Activated naive CD4-positive, alpha-beta T cell treated with anti-CD3 and anti-CD28 coated beads for 36 hours (primary cell): ENCODE measurements around the gene PAX9. TPM values are rescaled to one million over a fixed set of nuclear protein-coding genes. Genes with fewer than 3 reads are reported as not detected.

ENCODE experiments used
- CTCF ChIA-PET: fragments of 350-600 bp; sonication (Branson Sonifier 250); formaldehyde crosslinking; loops from one replicate; lab custom pipeline; 2021; ENCODE audit warnings: antibody characterized with exemption; lab: Charles Lee
- DNase-seq: peaks from one replicate; pipeline ENCODE4 v3.0.0-alpha.2; 2020
- H3K27ac Mint-ChIP-seq: one replicate; pipeline ENCODE4 v1.8.0; 2021; ENCODE audit warnings: mild to moderate bottlenecking, mixed read lengths
- H3K27me3 Mint-ChIP-seq: one replicate; pipeline ENCODE4 v1.8.0; 2021; ENCODE audit warnings: low read depth, mixed read lengths
- H3K36me3 Mint-ChIP-seq: one replicate; pipeline ENCODE4 v1.8.0; 2021; ENCODE audit warnings: low read depth, mixed read lengths
- H3K4me1 Mint-ChIP-seq: one replicate; pipeline ENCODE4 v1.8.0; 2021; ENCODE audit warnings: low read depth, mixed read lengths
- H3K4me3 Mint-ChIP-seq: one replicate; pipeline ENCODE4 v1.8.0; 2021; ENCODE audit warnings: mild to moderate bottlenecking, moderate library complexity, mixed read lengths
- H3K9me3 Mint-ChIP-seq: one replicate; pipeline ENCODE4 v1.8.0; 2021; ENCODE audit warnings: mixed read lengths
- intact Hi-C: fragments of 100-400 bp; cut with micrococcal nuclease; formaldehyde crosslinking; loops from one replicate; pipeline ENCODE4 v1.15.1; 2023
- total RNA-seq, 2 experiments: library from RNA; stranded (reverse); gene quantifications; one replicate each; pipeline ENCODE4 v1.2.3, GENCODE V29; 2021

Gene PAX9
- total RNA-seq, 2 experiments from 2014 or later, result not detected

- Mint-ChIP-seq H3K36me3 (no peaks in the 10 kb centered on the region), H3K27me3 (no peaks in the 10 kb centered on the region), H3K27ac (no peak overlapping the region), H3K4me3 (no peak overlapping the region), H3K4me1 (no peaks in the 10 kb centered on the region), H3K9me3 (peaks cover 2% of the 10 kb centered on the region)
- intact Hi-C loops, result no loop called here
- DNase-seq, result no peak
- CTCF ChIA-PET, result no interaction called here
Measured at GRCh38 chr14:36721877-36722276, 60.2 kb downstream of the PAX9 start.

DNA sequence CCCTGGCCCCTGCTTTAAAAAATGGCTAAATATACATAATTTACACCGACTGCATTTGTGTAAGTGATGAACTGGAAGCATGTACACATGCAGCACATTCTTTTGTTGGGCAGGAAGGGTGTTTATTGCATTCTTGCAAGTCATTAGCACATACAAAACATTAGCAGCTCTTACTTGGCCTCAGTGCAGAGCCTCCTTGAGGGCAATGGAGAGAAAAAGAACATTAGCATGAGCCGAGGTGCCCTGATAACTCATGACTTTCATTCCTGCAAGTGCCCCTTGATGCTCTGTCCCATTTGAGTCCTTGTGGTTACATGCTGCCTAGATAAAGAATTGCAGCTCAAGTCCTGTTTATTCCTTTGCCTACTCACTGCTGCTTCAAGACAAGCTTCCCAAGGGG lies 61.9 kb downstream of the PAX9 start:
- intact Hi-C loops, result no loop called here
- Mint-ChIP-seq H3K27me3 (no peaks in the 10 kb centered on the region), H3K4me3 (no peak overlapping the region), H3K27ac (no peak overlapping the region), H3K36me3 (no peaks in the 10 kb centered on the region), H3K4me1 (no peaks in the 10 kb centered on the region), H3K9me3 (peaks cover 2% of the 10 kb centered on the region)
- CTCF ChIA-PET, result no interaction called here
- no peak for DNase-seq

- DNase-seq, result no peak
- no peak overlapping the region for H3K27ac Mint-ChIP-seq
- intact Hi-C loops, result no loop called here
- H3K36me3 Mint-ChIP-seq, result no peaks in the 10 kb centered on the region
- H3K9me3 Mint-ChIP-seq, result peaks cover 2% of the 10 kb centered on the region
- no peaks in the 10 kb centered on the region for H3K27me3 Mint-ChIP-seq
- no peak overlapping the region for H3K4me3 Mint-ChIP-seq
- no peaks in the 10 kb centered on the region for H3K4me1 Mint-ChIP-seq
- CTCF ChIA-PET, result interaction anchor here (0.9 kb wide), 1 partner anchor 23 kb away, joined by 3 read pairs; no protein-coding TSS in a partner anchor
Measured at GRCh38 chr14:36724162-36724561, 62.5 kb downstream of the PAX9 start.

GRCh38 chr14:36726128-36726527 lies 64.5 kb downstream of the PAX9 start:
- H3K27ac Mint-ChIP-seq, result no peak overlapping the region
- intact Hi-C loops, result no loop called here
- H3K36me3 Mint-ChIP-seq, result no peaks in the 10 kb centered on the region
- no peak overlapping the region for H3K4me3 Mint-ChIP-seq
- H3K4me1 Mint-ChIP-seq, result no peaks in the 10 kb centered on the region
- H3K9me3 Mint-ChIP-seq, result peaks cover 2% of the 10 kb centered on the region
- DNase-seq, result no peak
- H3K27me3 Mint-ChIP-seq, result no peaks in the 10 kb centered on the region
- CTCF ChIA-PET, result no interaction called here

Other genes with a start within 250 kb of the PAX9 start
- not detected for gene NKX2-1, start 141.6 kb upstream of the PAX9 start, total RNA-seq
- gene NKX2-8, start 79.2 kb upstream of the PAX9 start, total RNA-seq, result not detected